PFSK-1 (cell line): ENCODE results near the gene BMX.

Experiments used
- POLR2AphosphoS5 ChIP-seq: IDR thresholded peaks from 2 replicates; pipeline ENCODE4 v1.6.1; 2012; ENCODE audit warnings: low read depth, mild to moderate bottlenecking, control low read depth, low read length, moderate library complexity
- SIN3A ChIP-seq: IDR thresholded peaks from 2 replicates; pipeline ENCODE4 v1.6.1; 2012; ENCODE audit warnings: mild to moderate bottlenecking, low read length, moderate library complexity, borderline replicate concordance; ENCODE audit not compliant: insufficient read depth
- TF ChIP-seq, protein P1 (sequence below), 2 experiments: IDR thresholded peaks; 2 replicates each; pipeline versions ENCODE4 v1.6.1 to v1.8.0; 2011 to 2012; ENCODE audit warnings: low read depth in 2 of 2, low read length in 2 of 2, control low read depth in 1 of 2, inconsistent platforms in 1 of 2, mild to moderate bottlenecking in 1 of 2, moderate library complexity in 1 of 2; ENCODE audit not compliant: insufficient read depth in 1 of 2

DNA sequence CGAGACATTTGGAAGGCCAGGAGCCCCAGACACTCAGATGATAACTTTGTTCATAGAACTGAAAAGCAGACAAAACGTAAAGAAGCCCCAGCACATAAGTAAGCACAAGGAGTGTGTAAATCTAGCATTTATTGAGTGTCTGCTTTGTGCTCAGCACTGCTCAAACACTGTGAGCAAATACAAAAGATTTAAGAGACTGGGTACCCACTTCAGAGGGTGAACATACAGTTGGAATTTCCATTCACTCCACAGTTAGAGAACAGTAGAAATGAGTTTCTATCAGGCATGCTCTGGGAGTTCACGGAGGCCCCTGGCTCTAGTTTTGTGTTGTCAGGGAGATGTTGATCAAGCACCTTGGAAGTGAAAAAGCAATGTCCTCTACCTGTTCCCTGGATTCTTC lies 60.3 kb downstream of the BMX start:
- TF ChIP-seq POLR2AphosphoS5 (no peak), SIN3A (no peak)
- TF ChIP-seq, protein P1, sequence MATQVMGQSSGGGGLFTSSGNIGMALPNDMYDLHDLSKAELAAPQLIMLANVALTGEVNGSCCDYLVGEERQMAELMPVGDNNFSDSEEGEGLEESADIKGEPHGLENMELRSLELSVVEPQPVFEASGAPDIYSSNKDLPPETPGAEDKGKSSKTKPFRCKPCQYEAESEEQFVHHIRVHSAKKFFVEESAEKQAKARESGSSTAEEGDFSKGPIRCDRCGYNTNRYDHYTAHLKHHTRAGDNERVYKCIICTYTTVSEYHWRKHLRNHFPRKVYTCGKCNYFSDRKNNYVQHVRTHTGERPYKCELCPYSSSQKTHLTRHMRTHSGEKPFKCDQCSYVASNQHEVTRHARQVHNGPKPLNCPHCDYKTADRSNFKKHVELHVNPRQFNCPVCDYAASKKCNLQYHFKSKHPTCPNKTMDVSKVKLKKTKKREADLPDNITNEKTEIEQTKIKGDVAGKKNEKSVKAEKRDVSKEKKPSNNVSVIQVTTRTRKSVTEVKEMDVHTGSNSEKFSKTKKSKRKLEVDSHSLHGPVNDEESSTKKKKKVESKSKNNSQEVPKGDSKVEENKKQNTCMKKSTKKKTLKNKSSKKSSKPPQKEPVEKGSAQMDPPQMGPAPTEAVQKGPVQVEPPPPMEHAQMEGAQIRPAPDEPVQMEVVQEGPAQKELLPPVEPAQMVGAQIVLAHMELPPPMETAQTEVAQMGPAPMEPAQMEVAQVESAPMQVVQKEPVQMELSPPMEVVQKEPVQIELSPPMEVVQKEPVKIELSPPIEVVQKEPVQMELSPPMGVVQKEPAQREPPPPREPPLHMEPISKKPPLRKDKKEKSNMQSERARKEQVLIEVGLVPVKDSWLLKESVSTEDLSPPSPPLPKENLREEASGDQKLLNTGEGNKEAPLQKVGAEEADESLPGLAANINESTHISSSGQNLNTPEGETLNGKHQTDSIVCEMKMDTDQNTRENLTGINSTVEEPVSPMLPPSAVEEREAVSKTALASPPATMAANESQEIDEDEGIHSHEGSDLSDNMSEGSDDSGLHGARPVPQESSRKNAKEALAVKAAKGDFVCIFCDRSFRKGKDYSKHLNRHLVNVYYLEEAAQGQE (IDR thresholded peaks at IDR 0.05; ENCODE audit: insufficient read depth in 1 of 2, low read depth in 2 of 2, low read length in 2 of 2) = no peak
